Osteoblast (primary cell): ENCODE measurements around the gene ZGRF1. TPM values are rescaled to one million over a fixed set of nuclear protein-coding genes. Genes with fewer than 3 reads are reported as not detected.

Experiments
- DNase-seq: peaks from one replicate; pipeline ENCODE4 v3.0.0; 2011; ENCODE audit warnings: low spot score, mixed read lengths; ENCODE audit not compliant: insufficient read length; ENCODE audit errors: missing footprints
- H2AFZ ChIP-seq: 2 replicates; pipeline ENCODE4 v1.6.0; 2011; ENCODE audit warnings: mild to moderate bottlenecking, low read length
- H3K27ac ChIP-seq: 2 replicates; pipeline ENCODE4 v1.5.1; 2011; ENCODE audit warnings: mild to moderate bottlenecking, low read depth, low read length, moderate library complexity
- H3K27me3 ChIP-seq: 2 replicates; pipeline ENCODE4 v1.6.0; 2012; ENCODE audit warnings: mild to moderate bottlenecking, control low read depth, inconsistent platforms, low read length, moderate library complexity; ENCODE audit not compliant: insufficient read depth
- H3K36me3 ChIP-seq: 2 replicates; pipeline ENCODE4 v1.5.1; 2011; ENCODE audit warnings: mild to moderate bottlenecking, low read length, control low read depth, moderate library complexity; ENCODE audit not compliant: insufficient read depth
- H3K4me1 ChIP-seq: 2 replicates; pipeline ENCODE4 v1.5.1; 2011; ENCODE audit warnings: mild to moderate bottlenecking, low read length, control low read depth, moderate library complexity; ENCODE audit not compliant: insufficient read depth
- H3K4me2 ChIP-seq: 2 replicates; pipeline ENCODE4 v1.6.0; 2011; ENCODE audit warnings: mild to moderate bottlenecking, low read length; ENCODE audit not compliant: insufficient read depth
- H3K4me3 ChIP-seq: fragments of 200-600 bp; sonication (generic); 3 replicates; pipeline ENCODE4 v1.5.1; 2012; ENCODE audit warnings: mild to moderate bottlenecking, low read length, inconsistent platforms; ENCODE audit not compliant: insufficient read depth
- H3K79me2 ChIP-seq: 2 replicates; pipeline ENCODE4 v1.6.0; 2012; ENCODE audit warnings: mild to moderate bottlenecking, low read length, control low read depth, inconsistent platforms; ENCODE audit not compliant: insufficient read depth
- H3K9me3 ChIP-seq: 2 replicates; pipeline ENCODE4 v1.5.1; 2011; ENCODE audit warnings: low read depth, low read length, control low read depth
- H4K20me1 ChIP-seq: 2 replicates; pipeline ENCODE4 v1.6.0; 2012; ENCODE audit warnings: mild to moderate bottlenecking, low read length, control low read depth; ENCODE audit not compliant: insufficient read depth
- total RNA-seq: library from RNA; depleted of rRNA; stranded (reverse); fragments of >200 nt; gene quantifications from 2 replicates; pipeline ENCODE4 v1.2.3, GENCODE V29; 2012
- TF ChIP-seq, protein P1 (sequence below): IDR thresholded peaks from 2 replicates; pipeline ENCODE4 v1.5.1; 2011; ENCODE audit warnings: mild to moderate bottlenecking, low read depth, low read length, moderate library complexity; ENCODE audit errors: extremely low read depth

ZGRF1 gene
- total RNA-seq, 1 donor, result 5.8 TPM

DNA sequence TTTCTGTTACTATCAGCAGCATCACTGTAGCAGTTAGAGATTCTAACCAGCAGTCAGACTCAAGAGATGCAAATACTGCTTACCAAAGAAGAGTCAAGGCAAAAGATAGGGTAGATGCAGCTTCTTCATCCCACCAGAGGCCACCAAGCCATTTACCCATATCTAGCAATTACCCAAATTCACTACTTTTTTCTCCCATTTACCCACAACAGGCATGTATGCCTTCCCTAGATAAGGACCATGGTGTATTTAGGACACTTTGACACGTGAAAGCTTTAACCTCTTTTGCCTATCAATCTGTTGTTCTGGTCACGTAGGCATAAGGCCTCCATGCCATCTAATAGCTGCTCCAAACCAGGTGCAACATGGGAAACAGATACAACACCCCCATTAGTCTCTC lies 5.8 kb upstream of the ZGRF1 start:
- no peak for DNase-seq

DNA sequence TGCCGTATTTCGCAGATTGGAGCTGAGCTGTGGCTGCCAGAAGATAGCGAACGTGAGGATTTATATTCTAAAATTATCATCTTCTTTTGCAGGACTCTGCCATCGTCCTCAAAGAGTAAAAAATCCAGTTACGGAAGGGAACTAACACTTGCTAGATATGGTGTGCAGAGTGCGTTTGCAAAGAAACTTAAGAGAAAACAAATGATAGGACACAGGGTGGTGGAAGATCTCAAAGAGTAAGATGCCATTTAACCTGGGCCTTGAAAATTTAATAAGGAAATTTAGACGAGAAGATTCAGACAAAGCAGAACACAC lies 800 bp upstream of the ZGRF1 start:
- Histone ChIP-seq H3K27ac (peak overlapping the region; percentile 97), H3K36me3 (peaks cover 3% of the 10 kb centered on the region), H4K20me1 (peaks cover 2% of the 10 kb centered on the region), H3K4me1 (peaks cover 22% of the 10 kb centered on the region), H2AFZ (peak overlapping the region; percentile 90), H3K4me3 (peak overlapping the region; percentile 85), H3K4me2 (peak overlapping the region; percentile 86), H3K9me3 (no peaks in the 10 kb centered on the region), H3K79me2 (peaks cover 66% of the 10 kb centered on the region), H3K27me3 (no peaks in the 10 kb centered on the region)
- TF ChIP-seq, protein P1, sequence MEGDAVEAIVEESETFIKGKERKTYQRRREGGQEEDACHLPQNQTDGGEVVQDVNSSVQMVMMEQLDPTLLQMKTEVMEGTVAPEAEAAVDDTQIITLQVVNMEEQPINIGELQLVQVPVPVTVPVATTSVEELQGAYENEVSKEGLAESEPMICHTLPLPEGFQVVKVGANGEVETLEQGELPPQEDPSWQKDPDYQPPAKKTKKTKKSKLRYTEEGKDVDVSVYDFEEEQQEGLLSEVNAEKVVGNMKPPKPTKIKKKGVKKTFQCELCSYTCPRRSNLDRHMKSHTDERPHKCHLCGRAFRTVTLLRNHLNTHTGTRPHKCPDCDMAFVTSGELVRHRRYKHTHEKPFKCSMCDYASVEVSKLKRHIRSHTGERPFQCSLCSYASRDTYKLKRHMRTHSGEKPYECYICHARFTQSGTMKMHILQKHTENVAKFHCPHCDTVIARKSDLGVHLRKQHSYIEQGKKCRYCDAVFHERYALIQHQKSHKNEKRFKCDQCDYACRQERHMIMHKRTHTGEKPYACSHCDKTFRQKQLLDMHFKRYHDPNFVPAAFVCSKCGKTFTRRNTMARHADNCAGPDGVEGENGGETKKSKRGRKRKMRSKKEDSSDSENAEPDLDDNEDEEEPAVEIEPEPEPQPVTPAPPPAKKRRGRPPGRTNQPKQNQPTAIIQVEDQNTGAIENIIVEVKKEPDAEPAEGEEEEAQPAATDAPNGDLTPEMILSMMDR, result no peak
- peak; percentile 35 for DNase-seq

More for the DNA sequence above, 5.8 kb upstream of the ZGRF1 start:
- TF ChIP-seq, protein P1, result no peak
- H4K20me1 ChIP-seq, result peaks cover 2% of the 10 kb centered on the region
- no peaks in the 10 kb centered on the region for H3K27me3 ChIP-seq
- H3K4me3 ChIP-seq, result no peak overlapping the region
- peaks cover 11% of the 10 kb centered on the region for H3K4me1 ChIP-seq
- H3K79me2 ChIP-seq, result peaks cover 55% of the 10 kb centered on the region
- peaks cover 27% of the 10 kb centered on the region for H3K36me3 ChIP-seq
- H3K4me2 ChIP-seq, result no peak overlapping the region
- no peaks in the 10 kb centered on the region for H3K9me3 ChIP-seq
- H2AFZ ChIP-seq, result no peak overlapping the region
- no peak overlapping the region for H3K27ac ChIP-seq

DNA sequence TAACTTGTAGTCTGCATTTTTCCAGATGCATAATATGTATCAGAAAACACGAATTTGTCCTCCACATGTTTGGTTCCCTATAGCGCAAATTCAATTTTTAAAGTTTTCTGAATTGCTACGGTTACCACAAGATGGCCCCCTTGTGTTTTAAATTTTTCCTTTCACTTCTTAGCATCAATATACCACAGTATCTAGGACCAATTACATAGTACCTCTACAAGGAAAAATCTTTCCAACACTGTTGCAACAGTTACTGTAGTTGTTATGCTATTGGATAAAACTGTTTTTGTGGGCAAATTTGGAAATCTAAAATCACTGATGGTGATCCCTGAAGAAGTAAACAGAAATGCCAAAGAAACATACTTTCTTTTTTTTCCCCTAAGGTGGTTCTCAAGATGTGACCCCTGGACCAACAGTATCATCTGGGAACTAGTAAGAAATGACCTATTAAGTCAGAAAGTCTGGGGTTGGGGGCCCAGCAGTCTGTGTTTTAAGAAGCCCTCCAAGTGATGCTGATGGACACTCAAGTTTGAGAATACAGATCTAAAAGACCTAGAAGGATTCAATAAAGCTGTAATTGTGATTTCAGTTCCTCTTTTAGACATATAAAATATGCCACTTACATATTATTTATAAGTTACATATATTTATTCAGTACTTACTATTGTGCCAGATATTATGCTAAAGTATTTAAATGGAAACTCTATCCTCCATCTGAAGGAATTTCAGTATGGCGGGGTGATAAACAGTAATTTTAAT lies 3.1 kb downstream of the ZGRF1 start:
- H3K36me3 ChIP-seq, result no peaks in the 10 kb centered on the region
- H3K4me1 ChIP-seq, result peaks cover 20% of the 10 kb centered on the region
- H3K9me3 ChIP-seq, result no peaks in the 10 kb centered on the region
- peak overlapping the region; percentile 66 for H3K4me2 ChIP-seq
- no peaks in the 10 kb centered on the region for H4K20me1 ChIP-seq
- peak overlapping the region; percentile 9 for H3K4me3 ChIP-seq
- peaks cover 33% of the 10 kb centered on the region for H3K79me2 ChIP-seq
- no peaks in the 10 kb centered on the region for H3K27me3 ChIP-seq
- TF ChIP-seq, protein P1, result peak; percentile 58
- H3K27ac ChIP-seq, result peak overlapping the region; percentile 32
- H2AFZ ChIP-seq, result peak overlapping the region; percentile 89
- peak; percentile 69 for DNase-seq

DNA sequence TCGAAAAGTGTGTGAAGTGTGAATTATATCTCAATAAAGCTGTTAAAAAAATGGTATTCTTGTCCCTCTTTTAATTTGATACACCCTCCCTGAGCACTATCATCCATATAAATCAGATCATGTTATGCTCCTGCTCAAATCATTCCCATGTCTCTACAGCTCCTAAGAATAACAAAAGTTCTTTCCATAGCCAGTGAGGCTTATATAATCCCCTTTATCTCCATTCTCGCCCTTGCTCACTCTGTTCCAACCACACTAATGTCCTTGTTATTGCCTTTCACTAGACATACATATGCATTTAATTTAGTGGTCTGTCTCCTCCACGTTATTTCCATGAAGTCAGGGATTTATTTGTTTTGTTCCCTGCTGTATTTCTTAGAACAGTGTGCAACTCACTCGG lies 10.5 kb downstream of the ZGRF1 start:
- TF ChIP-seq, protein P1, result no peak
- H3K4me3 ChIP-seq, result no peak overlapping the region
- H3K36me3 ChIP-seq, result no peaks in the 10 kb centered on the region
- H3K4me1 ChIP-seq, result no peaks in the 10 kb centered on the region
- no peak overlapping the region for H3K4me2 ChIP-seq
- no peak overlapping the region for H2AFZ ChIP-seq
- no peaks in the 10 kb centered on the region for H3K9me3 ChIP-seq
- H3K27ac ChIP-seq, result no peak overlapping the region
- H3K79me2 ChIP-seq, result no peaks in the 10 kb centered on the region
- peak; percentile 3 for DNase-seq
- no peaks in the 10 kb centered on the region for H4K20me1 ChIP-seq
- H3K27me3 ChIP-seq, result no peaks in the 10 kb centered on the region
